ENCODE measurements around the gene PRR33. TPM values are rescaled to one million over a fixed set of nuclear protein-coding genes. Genes with fewer than 3 reads are reported as not detected.
"Not testable (repeated sequence)": the region's sequence is repeated elsewhere in the genome, so short reads cannot be mapped to it uniquely, and the experiment has no call there.

The PRR33 gene
- total RNA-seq, 2 donors from 2014 or later = 0.11 TPM; not detected in 1

- no peaks in the 10 kb centered on the region for H3K9me3 Mint-ChIP-seq
- H3K4me3 Mint-ChIP-seq = no peak overlapping the region
- peaks cover 6% of the 10 kb centered on the region for H3K36me3 Mint-ChIP-seq (ENCODE audit: low read depth)
- H3K4me1 Mint-ChIP-seq = no peaks in the 10 kb centered on the region
- ATAC-seq (replicated peaks) = peak; percentile 20
- no peak overlapping the region for H3K27ac Mint-ChIP-seq
- H3K27me3 Mint-ChIP-seq = no peaks in the 10 kb centered on the region
Observed at GRCh38 chr11:1880746-1881441, 10.8 kb downstream of the PRR33 start.

GRCh38 chr11:1879941-1880720, 11.6 kb downstream of the PRR33 start:
- H3K27ac Mint-ChIP-seq = no peak overlapping the region
- peaks cover 6% of the 10 kb centered on the region for H3K36me3 Mint-ChIP-seq (ENCODE audit: low read depth)

GRCh38 chr11:1879342-1879940, 12.3 kb downstream of the PRR33 start:
- no peak for ATAC-seq (replicated peaks)
- H3K27ac Mint-ChIP-seq = no peak overlapping the region
- H3K4me1 Mint-ChIP-seq = peaks cover 3% of the 10 kb centered on the region
- H3K4me3 Mint-ChIP-seq = no peak overlapping the region
- no peaks in the 10 kb centered on the region for H3K9me3 Mint-ChIP-seq
- no peaks in the 10 kb centered on the region for H3K27me3 Mint-ChIP-seq
- H3K36me3 Mint-ChIP-seq (ENCODE audit: low read depth) = peaks cover 6% of the 10 kb centered on the region

More at GRCh38 chr11:1879941-1880720, 11.6 kb downstream of the PRR33 start:
- H3K9me3 Mint-ChIP-seq = no peaks in the 10 kb centered on the region
- peaks cover 3% of the 10 kb centered on the region for H3K4me1 Mint-ChIP-seq
- no peak overlapping the region for H3K4me3 Mint-ChIP-seq
- ATAC-seq (replicated peaks) = no peak
- H3K27me3 Mint-ChIP-seq = no peaks in the 10 kb centered on the region

GRCh38 chr11:1878137-1879031, 13.3 kb downstream of the PRR33 start:
- no peak overlapping the region for H3K4me3 Mint-ChIP-seq
- H3K9me3 Mint-ChIP-seq = no peaks in the 10 kb centered on the region
- H3K27me3 Mint-ChIP-seq = no peaks in the 10 kb centered on the region
- H3K36me3 Mint-ChIP-seq (ENCODE audit: low read depth) = peaks cover 6% of the 10 kb centered on the region
- peaks cover 3% of the 10 kb centered on the region for H3K4me1 Mint-ChIP-seq
- H3K27ac Mint-ChIP-seq = no peak overlapping the region
- ATAC-seq (replicated peaks) = no peak

- Mint-ChIP-seq H3K4me3 (no peak overlapping the region), H3K36me3 (ENCODE audit: low read depth) (peaks cover 6% of the 10 kb centered on the region), H3K27me3 (no peaks in the 10 kb centered on the region), H3K4me1 (peaks cover 3% of the 10 kb centered on the region), H3K27ac (no peak overlapping the region), H3K9me3 (no peaks in the 10 kb centered on the region)
- ATAC-seq (replicated peaks) = no peak
Observed at GRCh38 chr11:1877211-1878136, 14.2 kb downstream of the PRR33 start.

- Mint-ChIP-seq H3K4me1 (peaks cover 3% of the 10 kb centered on the region), H3K36me3 (ENCODE audit: low read depth) (peaks cover 6% of the 10 kb centered on the region), H3K9me3 (no peaks in the 10 kb centered on the region), H3K4me3 (no peak overlapping the region), H3K27ac (no peak overlapping the region), H3K27me3 (no peaks in the 10 kb centered on the region)
- ATAC-seq (replicated peaks) = no peak
Observed at GRCh38 chr11:1876361-1877063, 15.2 kb downstream of the PRR33 start.

- not testable (repeated sequence) for H3K4me1 Mint-ChIP-seq; H3K9me3 Mint-ChIP-seq; ATAC-seq (replicated peaks); H3K27ac Mint-ChIP-seq; H3K27me3 Mint-ChIP-seq; H3K36me3 Mint-ChIP-seq (ENCODE audit: low read depth); H3K4me3 Mint-ChIP-seq
Observed at GRCh38 chr11:1875851-1876301, 15.8 kb downstream of the PRR33 start.

- Mint-ChIP-seq H3K9me3 (no peaks in the 10 kb centered on the region), H3K4me1 (peaks cover 13% of the 10 kb centered on the region), H3K4me3 (no peak overlapping the region), H3K27me3 (no peaks in the 10 kb centered on the region), H3K27ac (no peak overlapping the region), H3K36me3 (ENCODE audit: low read depth) (peaks cover 15% of the 10 kb centered on the region)
- ATAC-seq (replicated peaks) = no peak
Observed at GRCh38 chr11:1875093-1875850, 16.4 kb downstream of the PRR33 start.

GRCh38 chr11:1874441-1875092, 17.1 kb downstream of the PRR33 start:
- H3K27ac Mint-ChIP-seq; H3K27me3 Mint-ChIP-seq; H3K4me3 Mint-ChIP-seq; ATAC-seq (replicated peaks); H3K9me3 Mint-ChIP-seq: not testable (repeated sequence)
- peaks cover 17% of the 10 kb centered on the region for H3K4me1 Mint-ChIP-seq
- peaks cover 16% of the 10 kb centered on the region for H3K36me3 Mint-ChIP-seq (ENCODE audit: low read depth)

GRCh38 chr11:1873813-1874150, 17.9 kb downstream of the PRR33 start:
- not testable (repeated sequence) for H3K9me3 Mint-ChIP-seq; H3K4me3 Mint-ChIP-seq; H3K27ac Mint-ChIP-seq; H3K27me3 Mint-ChIP-seq; ATAC-seq (replicated peaks)
- Mint-ChIP-seq H3K4me1 (peaks cover 25% of the 10 kb centered on the region), H3K36me3 (ENCODE audit: low read depth) (peaks cover 23% of the 10 kb centered on the region)

GRCh38 chr11:1873048-1873812, 18.5 kb downstream of the PRR33 start:
- Mint-ChIP-seq H3K4me3 (no peak overlapping the region), H3K27ac (peak overlapping the region; percentile 30), H3K36me3 (ENCODE audit: low read depth) (peaks cover 23% of the 10 kb centered on the region), H3K27me3 (no peaks in the 10 kb centered on the region), H3K9me3 (no peaks in the 10 kb centered on the region), H3K4me1 (peaks cover 25% of the 10 kb centered on the region)
- ATAC-seq (replicated peaks) = no peak

Measured in activated T-helper 17 cell treated with anti-CD3 and anti-CD28 coated beads, Interleukin-2, amount 50 U/mL, for 72 hours (primary cell).